GM23248 (cell line): ENCODE results near the gene UPK1A.

Experiments
- EZH2 ChIP-seq: fragments of 200-600 bp; sonication (generic); IDR thresholded peaks from 2 replicates; pipeline ENCODE4 v1.6.1; 2018; ENCODE audit warnings: antibody characterized with exemption, mild to moderate bottlenecking; ENCODE audit not compliant: insufficient read depth, poor library complexity, severe bottlenecking
- EZH2phosphoT487 ChIP-seq: fragments of 200-600 bp; sonication (generic); IDR thresholded peaks from 2 replicates; pipeline ENCODE4 v1.6.1; 2018; ENCODE audit warnings: antibody characterized with exemption, moderate library complexity, mild to moderate bottlenecking, low read depth; ENCODE audit not compliant: insufficient read depth

GRCh38 chr19:35641515-35642151 lies 24.7 kb upstream of the UPK1A start, which contains the start of gene ETV2:
- TF ChIP-seq EZH2: no peak
- TF ChIP-seq EZH2phosphoT487: no peak
